Spleen (tissue), 7 donors: Measurements from ENCODE around the gene PNRC2.
"Not testable (repeated sequence)": the region's sequence is repeated elsewhere in the genome, so short reads cannot be mapped to it uniquely, and the experiment has no call there.

Experiments
- POLR2AphosphoS5 ChIP-seq, 3 donors: sonication (generic); formaldehyde crosslinking; IDR thresholded peaks; one replicate each; pipeline ENCODE4 v1.5.1; 2017; ENCODE audit warnings: antibody characterized with exemption in 3 of 3
- TF ChIP-seq, protein P1 (sequence below), 11 experiments: fragments of 200-600 bp in 7 of 11; fragments of 450-650 bp in 4 of 11; sonication (generic) in 4 of 11; IDR thresholded peaks in 8 of 11; conservative IDR thresholded peaks in 3 of 11; 1 replicate in 7 of 11; 2 replicates in 4 of 11; pipeline versions ENCODE4 v1.4.0 to v1.8.0; 2016 to 2021; ENCODE audit warnings: antibody characterized with exemption in 11 of 11, inconsistent platforms in 4 of 11, mild to moderate bottlenecking in 1 of 11
- donor health status: DM: no; HTN: no; CAD: no; lungs with moderate emphysema.
- donor health status: DM: no; HTN: no; CAD: no.
- donor health status: DM: no; HTN: no; CAD: no.

DNA sequence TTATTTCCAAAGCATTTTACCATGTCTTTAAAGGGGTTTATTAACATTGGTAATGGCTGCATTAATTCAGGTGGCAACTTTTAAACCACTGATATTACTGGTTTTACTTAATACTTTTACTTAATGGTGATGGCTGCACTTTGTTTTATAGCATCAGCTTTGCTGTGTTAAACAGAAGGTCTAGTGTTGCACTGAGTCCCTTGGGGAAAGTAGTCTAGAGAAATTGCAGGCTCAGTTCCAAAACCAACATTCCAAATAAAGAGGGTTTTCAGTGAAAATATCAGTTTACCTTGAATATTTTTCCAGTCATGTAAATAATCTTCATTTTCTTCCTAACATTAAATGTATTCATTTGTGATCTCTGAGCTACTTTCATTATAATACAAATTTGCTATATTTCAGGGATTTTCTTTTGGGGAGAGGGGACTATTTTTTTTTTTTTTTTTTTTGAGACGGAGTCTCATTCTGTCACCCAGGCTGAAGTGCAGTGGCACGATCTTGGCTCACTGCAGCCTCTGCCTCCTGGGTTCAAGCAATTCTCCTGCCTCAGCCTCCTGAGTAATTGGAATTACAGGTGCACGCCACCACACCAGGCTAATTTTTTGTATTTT is 49.1 kb downstream of the PNRC2 start:
- TF ChIP-seq, protein P1, sequence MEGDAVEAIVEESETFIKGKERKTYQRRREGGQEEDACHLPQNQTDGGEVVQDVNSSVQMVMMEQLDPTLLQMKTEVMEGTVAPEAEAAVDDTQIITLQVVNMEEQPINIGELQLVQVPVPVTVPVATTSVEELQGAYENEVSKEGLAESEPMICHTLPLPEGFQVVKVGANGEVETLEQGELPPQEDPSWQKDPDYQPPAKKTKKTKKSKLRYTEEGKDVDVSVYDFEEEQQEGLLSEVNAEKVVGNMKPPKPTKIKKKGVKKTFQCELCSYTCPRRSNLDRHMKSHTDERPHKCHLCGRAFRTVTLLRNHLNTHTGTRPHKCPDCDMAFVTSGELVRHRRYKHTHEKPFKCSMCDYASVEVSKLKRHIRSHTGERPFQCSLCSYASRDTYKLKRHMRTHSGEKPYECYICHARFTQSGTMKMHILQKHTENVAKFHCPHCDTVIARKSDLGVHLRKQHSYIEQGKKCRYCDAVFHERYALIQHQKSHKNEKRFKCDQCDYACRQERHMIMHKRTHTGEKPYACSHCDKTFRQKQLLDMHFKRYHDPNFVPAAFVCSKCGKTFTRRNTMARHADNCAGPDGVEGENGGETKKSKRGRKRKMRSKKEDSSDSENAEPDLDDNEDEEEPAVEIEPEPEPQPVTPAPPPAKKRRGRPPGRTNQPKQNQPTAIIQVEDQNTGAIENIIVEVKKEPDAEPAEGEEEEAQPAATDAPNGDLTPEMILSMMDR (IDR thresholded peaks at IDR 0.05 in 8 of 11, conservative IDR thresholded peaks at IDR 0.05 in 3 of 11) = not testable (repeated sequence)
- not testable (repeated sequence) for TF ChIP-seq POLR2AphosphoS5 (IDR thresholded peaks at IDR 0.05)
